SK-N-MC (cell line): ENCODE data around the gene DOCK9.

Experiments
- EZH2 ChIP-seq: fragments of 200-600 bp; sonication (generic); IDR thresholded peaks from one replicate; pipeline ENCODE4 v1.6.1; 2017; ENCODE audit warnings: antibody characterized with exemption
- FOXP2 ChIP-seq: optimal IDR thresholded peaks from 2 replicates; pipeline ENCODE3; 2011; ENCODE audit warnings: mild to moderate bottlenecking, moderate library complexity; ENCODE audit not compliant: insufficient read depth; ENCODE audit errors: extremely low read length, control extremely low read depth
- POLR2AphosphoS5 ChIP-seq: IDR thresholded peaks from 2 replicates; pipeline ENCODE4 v1.6.1; 2012; ENCODE audit warnings: mild to moderate bottlenecking, low read depth, low read length, borderline replicate concordance

- no peak for TF ChIP-seq EZH2
- TF ChIP-seq POLR2AphosphoS5 = no peak
- TF ChIP-seq FOXP2 = no peak
Measured at GRCh38 chr13:98910501-98910951, 67.3 kb downstream of the DOCK9 start.
